Activated CD8-positive, alpha-beta memory T cell treated with anti-CD3 and anti-CD28 coated beads, Interleukin-2, amount 10 ng/mL, durations not matched to agents 7 days and 5 days (primary cell): ENCODE results near the gene KLF11. TPM values are rescaled to one million over a fixed set of nuclear protein-coding genes. Genes with fewer than 3 reads are reported as not detected.
"Not testable (repeated sequence)": the region's sequence is repeated elsewhere in the genome, so short reads cannot be mapped to it uniquely, and the experiment has no call there.

ENCODE experiments used
- ATAC-seq: fragments of 150-1000 bp; cut with Tn5 transposase; one replicate; pipeline ENCODE4 v1.10.0; 2021; ENCODE audit warnings: moderate library complexity
- CTCF ChIA-PET: fragments of 350-600 bp; sonication (Branson Sonifier 250); formaldehyde crosslinking; loops from one replicate; lab custom pipeline; 2021; ENCODE audit warnings: antibody characterized with exemption; lab: Charles Lee
- DNase-seq: peaks from one replicate; pipeline ENCODE4 v3.0.0-alpha.2; 2020
- H3K27ac Mint-ChIP-seq: one replicate; pipeline ENCODE4 v1.8.0; 2021; ENCODE audit warnings: mild to moderate bottlenecking, mixed read lengths
- H3K27me3 Mint-ChIP-seq: one replicate; pipeline ENCODE4 v1.8.0; 2021; ENCODE audit warnings: mixed read lengths
- H3K36me3 Mint-ChIP-seq: one replicate; pipeline ENCODE4 v1.8.0; 2021; ENCODE audit warnings: mild to moderate bottlenecking, mixed read lengths
- H3K4me1 Mint-ChIP-seq: one replicate; pipeline ENCODE4 v1.8.0; 2021; ENCODE audit warnings: mixed read lengths
- H3K4me3 Mint-ChIP-seq: one replicate; pipeline ENCODE4 v1.8.0; 2021; ENCODE audit warnings: mild to moderate bottlenecking, moderate library complexity, mixed read lengths
- H3K9me3 Mint-ChIP-seq: one replicate; pipeline ENCODE4 v1.8.0; 2022; ENCODE audit warnings: low read depth, mixed read lengths
- total RNA-seq, 2 experiments: library from RNA; stranded (reverse); gene quantifications; one replicate each; pipeline ENCODE4 v1.2.3, GENCODE V29; 2021

Gene KLF11
- total RNA-seq, 2 experiments from 2014 or later: 10.4 to 11.0 TPM

- H3K27me3 Mint-ChIP-seq: peaks cover 18% of the 10 kb centered on the region
- H3K4me1 Mint-ChIP-seq, H3K27ac Mint-ChIP-seq, DNase-seq, CTCF ChIA-PET, ATAC-seq, H3K36me3 Mint-ChIP-seq, H3K4me3 Mint-ChIP-seq, H3K9me3 Mint-ChIP-seq: not testable (repeated sequence)
Observed at GRCh38 chr2:10012366-10012962, 30.9 kb upstream of the KLF11 start.

- CTCF ChIA-PET: no interaction called here
- Mint-ChIP-seq H3K27ac (no peak overlapping the region), H3K36me3 (no peaks in the 10 kb centered on the region), H3K4me1 (no peaks in the 10 kb centered on the region), H3K27me3 (peaks cover 14% of the 10 kb centered on the region), H3K4me3 (no peak overlapping the region), H3K9me3 (no peaks in the 10 kb centered on the region)
- no peak for ATAC-seq
- DNase-seq: no peak
Observed at GRCh38 chr2:10012963-10013461, 30.3 kb upstream of the KLF11 start.

DNA sequence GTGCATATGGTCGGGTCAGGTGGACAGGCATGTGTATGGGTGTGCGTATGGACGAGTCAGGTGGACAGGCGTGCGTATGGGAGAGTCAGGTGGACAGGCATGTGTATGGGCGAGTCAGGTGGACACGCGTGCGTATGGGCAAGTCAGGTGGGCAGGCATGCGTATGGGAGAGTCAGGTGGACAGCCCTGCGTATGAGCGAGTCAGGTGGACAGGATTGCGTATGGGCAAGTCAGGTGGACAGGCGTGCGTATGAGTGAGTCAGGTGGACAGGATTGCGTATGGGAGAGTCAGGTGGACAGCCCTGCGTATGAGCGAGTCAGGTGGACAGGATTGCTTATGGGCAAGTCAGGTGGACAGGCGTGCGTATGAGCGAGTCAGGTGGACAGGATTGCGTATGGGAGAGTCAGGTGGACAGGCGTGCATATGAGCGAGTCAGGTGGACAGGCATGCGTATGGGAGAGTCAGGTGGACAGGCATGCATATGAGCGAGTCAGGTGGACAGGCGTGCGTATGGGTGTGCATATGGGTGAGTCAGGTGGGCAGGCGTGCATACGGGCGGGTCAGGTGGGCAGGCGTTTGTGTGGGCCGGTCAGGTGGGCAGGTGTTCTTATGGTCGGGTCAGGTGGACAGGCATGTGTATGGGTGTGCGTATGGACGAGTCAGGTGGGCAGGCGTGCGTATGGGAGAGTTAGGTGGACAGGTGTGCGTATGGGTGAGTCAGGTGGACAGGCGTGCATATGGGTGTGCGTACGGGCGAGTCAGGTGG, 29.5 kb upstream of the KLF11 start:
- ATAC-seq, H3K27ac Mint-ChIP-seq, DNase-seq, H3K4me3 Mint-ChIP-seq, H3K9me3 Mint-ChIP-seq, CTCF ChIA-PET, H3K36me3 Mint-ChIP-seq, H3K4me1 Mint-ChIP-seq: not testable (repeated sequence)
- H3K27me3 Mint-ChIP-seq: peaks cover 12% of the 10 kb centered on the region

DNA sequence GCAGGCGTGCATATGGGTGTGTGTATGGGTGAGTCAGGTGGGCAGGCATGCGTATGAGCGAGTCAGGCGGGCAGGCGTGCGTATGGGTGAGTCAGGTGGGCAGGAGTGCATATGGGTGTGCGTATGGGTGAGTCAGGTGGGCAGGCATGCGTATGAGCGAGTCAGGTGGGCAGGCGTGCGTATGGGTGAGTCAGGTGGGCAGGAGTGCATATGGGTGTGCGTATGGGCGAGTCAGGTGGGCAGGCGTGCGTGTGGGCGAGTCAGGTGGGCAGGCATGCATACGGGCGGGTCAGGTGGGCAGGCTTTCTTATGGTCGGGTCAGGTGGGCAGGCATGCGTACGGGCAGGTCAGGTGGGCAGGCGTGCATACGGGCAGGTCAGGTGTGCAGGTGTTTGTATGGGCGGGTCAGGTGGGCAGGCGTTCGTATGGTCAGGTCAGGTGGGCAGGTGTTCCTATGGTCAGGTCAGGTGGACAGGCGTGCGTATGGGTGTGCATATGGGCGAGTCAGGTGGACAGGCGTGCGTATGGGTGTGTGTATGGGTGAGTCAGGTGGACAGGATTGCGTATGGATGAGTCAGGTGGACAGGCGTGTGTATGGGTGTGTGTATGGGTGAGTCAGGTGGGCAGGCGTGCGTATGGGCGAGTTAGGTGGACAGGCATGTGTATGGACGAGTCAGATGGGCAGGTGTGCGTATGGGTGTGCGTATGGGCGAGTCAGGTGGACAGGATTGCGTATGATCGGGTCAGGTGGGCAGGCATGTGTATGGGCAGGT, 28.7 kb upstream of the KLF11 start:
- no peaks in the 10 kb centered on the region for H3K4me1 Mint-ChIP-seq

GRCh38 chr2:10015376-10015989, 27.9 kb upstream of the KLF11 start:
- H3K9me3 Mint-ChIP-seq, ATAC-seq, H3K4me1 Mint-ChIP-seq, H3K36me3 Mint-ChIP-seq, H3K27ac Mint-ChIP-seq, DNase-seq, H3K4me3 Mint-ChIP-seq, CTCF ChIA-PET: not testable (repeated sequence)
- H3K27me3 Mint-ChIP-seq: peaks cover 19% of the 10 kb centered on the region

More for the DNA sequence above, 28.7 kb upstream of the KLF11 start:
- CTCF ChIA-PET: no interaction called here
- Mint-ChIP-seq H3K36me3 (no peaks in the 10 kb centered on the region), H3K4me3 (no peak overlapping the region), H3K27ac (no peak overlapping the region), H3K9me3 (no peaks in the 10 kb centered on the region), H3K27me3 (peaks cover 19% of the 10 kb centered on the region)
- ATAC-seq: no peak
- no peak for DNase-seq

DNA sequence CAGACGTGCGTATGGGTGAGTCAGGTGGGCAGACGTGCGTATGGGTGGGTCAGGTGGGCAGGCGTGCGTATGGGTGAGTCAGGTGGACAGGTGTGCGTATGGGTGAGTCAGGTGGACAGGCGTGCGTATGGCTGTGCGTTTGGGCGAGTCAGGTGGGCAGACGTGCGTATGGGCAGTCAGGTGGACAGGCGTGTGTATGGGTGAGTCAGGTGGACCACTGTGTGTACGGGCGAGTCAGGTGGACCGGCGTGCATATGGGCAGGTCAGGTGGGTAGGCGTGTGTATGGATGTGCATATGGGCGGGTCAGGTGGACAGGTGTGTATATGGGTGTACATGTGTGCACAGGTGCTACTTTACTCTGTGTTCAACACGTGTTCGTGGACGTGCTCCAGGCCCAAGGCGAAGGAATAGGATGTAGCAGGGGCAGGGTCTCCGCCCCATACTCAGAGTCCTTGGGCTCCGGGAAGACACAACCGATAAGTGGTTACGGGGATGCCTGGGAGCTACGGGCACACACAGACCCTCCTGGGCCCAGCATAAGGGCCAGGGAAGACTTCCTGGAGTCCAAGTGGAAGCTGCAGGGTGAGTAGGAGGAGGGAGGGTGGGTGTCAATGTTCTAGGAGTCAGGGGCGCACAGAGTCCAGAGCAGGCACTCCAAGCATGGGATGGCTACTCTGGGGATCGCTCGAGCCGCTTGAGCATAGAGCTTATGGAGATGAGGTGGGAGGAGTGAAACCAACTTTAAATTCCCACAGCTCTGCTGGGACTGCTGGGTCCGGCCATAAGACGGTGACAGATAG, 27.1 kb upstream of the KLF11 start:
- DNase-seq (no peak), ATAC-seq (no peak)
- CTCF ChIA-PET: interaction anchor here (1.1 to 1.7 kb wide), 2 partner anchors 12 to 32 kb away, joined by 4 to 5 read pairs; no protein-coding TSS in a partner anchor
- no peaks in the 10 kb centered on the region for H3K4me1 Mint-ChIP-seq
- no peaks in the 10 kb centered on the region for H3K9me3 Mint-ChIP-seq
- H3K27ac Mint-ChIP-seq: no peak overlapping the region
- no peak overlapping the region for H3K4me3 Mint-ChIP-seq
- peaks cover 19% of the 10 kb centered on the region for H3K27me3 Mint-ChIP-seq
- no peaks in the 10 kb centered on the region for H3K36me3 Mint-ChIP-seq

GRCh38 chr2:10016802-10017258, 26.5 kb upstream of the KLF11 start:
- DNase-seq: no peak
- no peaks in the 10 kb centered on the region for H3K9me3 Mint-ChIP-seq
- no peaks in the 10 kb centered on the region for H3K4me1 Mint-ChIP-seq
- no peak overlapping the region for H3K27ac Mint-ChIP-seq
- no peaks in the 10 kb centered on the region for H3K36me3 Mint-ChIP-seq
- peaks cover 19% of the 10 kb centered on the region for H3K27me3 Mint-ChIP-seq
- CTCF ChIA-PET: interaction anchor here (0.8 to 1.7 kb wide), 3 partner anchors 9 to 33 kb away, joined by 3 to 5 read pairs (median 4); no protein-coding TSS in a partner anchor
- H3K4me3 Mint-ChIP-seq: no peak overlapping the region
- ATAC-seq: no peak

GRCh38 chr2:10017313-10017941, 25.9 kb upstream of the KLF11 start:
- Mint-ChIP-seq H3K4me1 (no peaks in the 10 kb centered on the region), H3K27ac (no peak overlapping the region), H3K9me3 (no peaks in the 10 kb centered on the region), H3K27me3 (peaks cover 19% of the 10 kb centered on the region), H3K4me3 (no peak overlapping the region), H3K36me3 (no peaks in the 10 kb centered on the region)
- DNase-seq (no peak), ATAC-seq (no peak)
- CTCF ChIA-PET: interaction anchor here (0.8 to 1.7 kb wide), 3 partner anchors 8 to 34 kb away, joined by 3 to 5 read pairs (median 4); no protein-coding TSS in a partner anchor

DNA sequence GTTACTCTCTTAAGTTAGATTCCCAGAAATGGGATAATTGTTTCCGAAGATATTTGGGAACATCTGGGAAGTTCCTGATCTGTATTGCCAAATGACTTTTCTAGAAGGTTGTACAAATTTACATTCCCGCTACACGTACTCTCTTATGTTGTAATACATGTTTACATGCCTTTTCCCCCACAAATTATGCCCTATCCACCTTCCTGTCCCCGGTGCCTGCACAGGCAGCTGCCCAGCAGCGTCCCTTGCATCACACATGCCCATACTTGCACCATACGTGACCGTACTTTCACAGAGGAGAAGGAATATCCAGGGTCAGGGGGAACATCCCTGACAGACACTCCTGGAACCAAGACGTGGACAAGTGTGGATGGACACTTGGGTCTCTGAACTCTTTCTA, 24.2 kb upstream of the KLF11 start:
- ATAC-seq: no peak
- CTCF ChIA-PET: interaction anchor here (1.4 to 2.6 kb wide), 2 partner anchors 35 to 78 kb away, joined by 3 to 12 read pairs; no protein-coding TSS in a partner anchor

GRCh38 chr2:10019602-10020400, 23.5 kb upstream of the KLF11 start:
- CTCF ChIA-PET: interaction anchor here (1.2 to 2.6 kb wide), 3 partner anchors 36 to 221 kb away, joined by 3 to 12 read pairs (median 3); no protein-coding TSS in a partner anchor
- H3K27me3 Mint-ChIP-seq: peaks cover 19% of the 10 kb centered on the region
- no peak overlapping the region for H3K27ac Mint-ChIP-seq
- ATAC-seq (no peak), DNase-seq (no peak)
- no peaks in the 10 kb centered on the region for H3K9me3 Mint-ChIP-seq
- no peaks in the 10 kb centered on the region for H3K36me3 Mint-ChIP-seq
- H3K4me1 Mint-ChIP-seq: no peaks in the 10 kb centered on the region
- H3K4me3 Mint-ChIP-seq: no peak overlapping the region

More for the DNA sequence above, 24.2 kb upstream of the KLF11 start:
- H3K27me3 Mint-ChIP-seq: peaks cover 19% of the 10 kb centered on the region
- no peaks in the 10 kb centered on the region for H3K9me3 Mint-ChIP-seq
- no peak overlapping the region for H3K4me3 Mint-ChIP-seq
- DNase-seq: no peak
- H3K36me3 Mint-ChIP-seq: no peaks in the 10 kb centered on the region
- H3K27ac Mint-ChIP-seq: no peak overlapping the region
- no peaks in the 10 kb centered on the region for H3K4me1 Mint-ChIP-seq

DNA sequence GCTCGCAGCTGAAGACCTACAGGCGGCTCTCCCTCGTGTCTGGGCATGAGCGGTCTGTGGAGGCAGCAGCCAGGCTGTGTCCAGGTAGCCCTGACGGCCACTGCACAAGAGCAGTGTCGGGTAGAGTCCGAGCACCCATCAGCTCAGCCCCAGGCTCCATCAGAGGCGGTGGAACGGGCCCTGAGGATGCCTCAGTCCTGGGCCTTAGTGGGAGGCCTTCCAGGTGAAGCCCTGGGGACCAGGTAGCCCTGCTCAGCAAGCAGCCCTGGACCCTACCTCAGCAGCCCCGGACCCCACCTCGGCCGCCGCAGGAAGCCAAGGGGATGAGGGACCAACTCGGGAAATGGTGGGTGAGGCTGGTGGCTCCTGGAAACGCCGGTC, 21.3 kb upstream of the KLF11 start:
- Mint-ChIP-seq H3K9me3 (no peaks in the 10 kb centered on the region), H3K4me1 (no peaks in the 10 kb centered on the region), H3K36me3 (no peaks in the 10 kb centered on the region), H3K27me3 (peaks cover 15% of the 10 kb centered on the region), H3K4me3 (no peak overlapping the region), H3K27ac (no peak overlapping the region)
- CTCF ChIA-PET: interaction anchor here (1.5 kb wide), 1 partner anchor 37 kb away, joined by 5 read pairs; no protein-coding TSS in a partner anchor
- ATAC-seq (no peak), DNase-seq (no peak)
